ENCODE measurements around the gene WDTC1.

The WDTC1 gene

DNA sequence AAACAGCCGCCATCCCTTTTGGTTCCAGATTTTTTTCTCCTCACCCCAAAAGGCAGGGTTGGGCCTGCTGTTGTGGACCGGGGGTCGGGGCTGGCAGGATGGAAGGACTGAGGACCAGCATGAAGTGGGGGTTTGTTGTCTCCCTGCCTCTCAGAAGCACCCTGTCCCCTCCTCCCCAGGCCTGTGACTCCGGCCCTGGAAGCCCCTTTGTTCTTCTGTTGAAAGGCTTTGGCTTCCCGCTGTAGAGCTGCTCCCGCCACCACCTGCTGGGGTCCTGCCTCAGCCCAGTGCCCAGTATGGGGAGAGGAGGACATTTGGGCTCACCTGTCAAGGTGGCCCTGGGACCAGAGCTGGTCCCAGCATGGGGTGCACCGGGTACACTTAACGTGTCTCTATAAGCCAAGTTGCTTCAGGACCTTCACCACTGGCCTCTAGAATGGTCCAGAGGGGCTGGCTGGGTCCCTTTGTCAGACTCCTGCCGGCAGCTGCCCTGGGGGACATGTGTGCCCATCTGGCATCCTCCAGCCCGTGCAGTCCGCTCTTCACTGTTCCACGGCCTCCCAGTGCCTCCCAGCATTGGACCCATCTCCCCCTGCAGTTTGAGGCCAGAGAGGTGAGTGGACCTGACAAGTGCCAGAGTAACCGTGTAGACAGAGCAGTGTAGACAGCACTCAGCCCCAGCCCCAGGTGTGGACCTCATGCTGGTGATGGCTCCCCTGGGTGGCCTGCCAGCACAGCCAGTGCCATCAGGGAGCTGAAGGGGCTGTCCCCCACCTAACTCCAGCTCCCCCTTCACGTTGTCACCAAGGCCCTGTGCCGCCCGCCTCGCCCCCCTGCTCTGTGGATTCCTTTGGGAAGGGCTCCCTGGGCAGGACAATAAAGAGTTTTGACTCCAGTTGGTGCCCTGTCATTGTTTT is 101.3 kb downstream of the WDTC1 start:
- no peak for DNase-seq (ENCODE audit: low read depth in 2 of 2)

- DNase-seq (ENCODE audit: low read depth in 2 of 2), result no peak
Observed at GRCh38 chr1:27336756-27337155, 102.3 kb downstream of the WDTC1 start.

DNA sequence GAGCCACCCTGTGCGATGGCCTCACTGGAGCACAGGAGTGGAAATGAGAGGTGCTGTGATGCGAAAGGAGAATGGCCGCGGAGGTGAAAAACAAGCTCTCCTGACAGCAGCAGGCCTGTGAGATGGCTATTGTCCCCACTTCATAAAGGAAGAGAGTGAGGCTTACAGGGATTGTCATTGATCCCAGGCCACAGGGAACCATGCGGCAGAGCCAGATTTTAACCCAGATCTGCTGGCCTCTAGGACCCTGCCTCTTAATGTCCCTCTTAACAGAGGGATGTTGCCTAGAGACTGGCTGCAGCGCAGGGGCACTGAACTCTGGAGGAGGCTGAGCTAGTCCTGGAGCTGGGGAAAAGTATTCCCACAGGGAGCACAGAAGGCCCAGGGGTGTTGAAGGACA is 104.3 kb downstream of the WDTC1 start:
- no peak for DNase-seq (ENCODE audit: low read depth in 2 of 2)

GRCh38 chr1:27339213-27339612 is 104.8 kb downstream of the WDTC1 start:
- no peak for DNase-seq (ENCODE audit: low read depth in 2 of 2)

DNA sequence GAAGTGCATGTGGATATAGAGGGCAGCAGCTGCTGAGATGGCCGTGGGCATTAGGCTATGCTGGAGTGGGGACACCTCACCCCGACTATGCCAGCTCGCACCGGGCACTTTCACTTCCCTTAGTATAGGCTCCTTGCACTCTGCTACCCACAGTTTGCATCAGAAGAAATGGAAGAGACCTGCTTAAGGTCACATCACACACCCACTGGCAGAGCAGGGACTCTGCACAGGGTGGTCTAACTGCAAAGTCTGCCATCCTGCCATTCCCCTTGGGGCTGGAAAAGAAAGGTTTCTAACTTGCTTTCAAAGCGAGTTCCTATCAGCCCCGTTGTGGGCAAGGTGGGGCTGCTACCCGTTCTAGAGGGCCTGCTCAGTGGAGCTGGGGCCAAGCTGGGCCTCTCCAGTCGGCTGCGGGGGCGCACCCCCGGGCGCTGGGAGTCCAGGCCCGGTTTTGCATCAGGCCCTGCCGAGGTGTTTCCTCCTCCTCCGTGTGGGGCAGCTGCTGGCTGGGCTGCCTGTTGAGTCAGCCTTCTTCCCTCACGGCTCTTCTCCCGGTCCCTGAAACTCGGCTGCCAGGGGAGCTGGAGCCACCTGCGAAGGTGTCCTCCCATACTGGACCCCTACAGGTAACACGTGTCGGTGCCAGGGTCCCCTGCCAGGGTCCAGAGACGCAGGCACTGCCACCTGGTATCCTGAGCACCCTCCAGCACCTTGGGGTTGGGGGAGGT is 107.3 kb downstream of the WDTC1 start, which contains the start of gene SYTL1:
Gene SYTL1 (plus strand): TSS at position 498 of the 728 bp plus-strand sequence. CDS start 3,313 bp downstream, outside the sequence.
- peak in 1 of 2 experiments; percentile 36 for DNase-seq (ENCODE audit: low read depth in 2 of 2)

DNA sequence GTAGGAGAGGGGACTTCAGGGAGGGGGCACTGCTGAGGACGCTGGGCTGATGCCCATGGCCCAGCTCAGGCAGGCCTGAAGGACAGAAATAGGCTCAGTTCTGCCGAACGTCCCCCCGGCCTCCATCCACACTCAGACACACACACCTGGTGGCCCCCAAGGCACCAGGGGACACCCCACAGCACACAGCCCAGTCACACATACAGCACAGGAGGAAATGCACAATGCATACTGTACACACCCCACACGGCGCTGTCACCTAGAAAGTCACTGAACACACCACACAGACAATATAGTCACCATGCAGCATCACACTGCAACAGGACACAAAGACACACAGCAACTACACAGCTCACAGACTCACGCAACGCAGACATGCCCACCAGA is 108.0 kb downstream of the WDTC1 start:
- no peak for DNase-seq (ENCODE audit: low read depth in 2 of 2)

DNA sequence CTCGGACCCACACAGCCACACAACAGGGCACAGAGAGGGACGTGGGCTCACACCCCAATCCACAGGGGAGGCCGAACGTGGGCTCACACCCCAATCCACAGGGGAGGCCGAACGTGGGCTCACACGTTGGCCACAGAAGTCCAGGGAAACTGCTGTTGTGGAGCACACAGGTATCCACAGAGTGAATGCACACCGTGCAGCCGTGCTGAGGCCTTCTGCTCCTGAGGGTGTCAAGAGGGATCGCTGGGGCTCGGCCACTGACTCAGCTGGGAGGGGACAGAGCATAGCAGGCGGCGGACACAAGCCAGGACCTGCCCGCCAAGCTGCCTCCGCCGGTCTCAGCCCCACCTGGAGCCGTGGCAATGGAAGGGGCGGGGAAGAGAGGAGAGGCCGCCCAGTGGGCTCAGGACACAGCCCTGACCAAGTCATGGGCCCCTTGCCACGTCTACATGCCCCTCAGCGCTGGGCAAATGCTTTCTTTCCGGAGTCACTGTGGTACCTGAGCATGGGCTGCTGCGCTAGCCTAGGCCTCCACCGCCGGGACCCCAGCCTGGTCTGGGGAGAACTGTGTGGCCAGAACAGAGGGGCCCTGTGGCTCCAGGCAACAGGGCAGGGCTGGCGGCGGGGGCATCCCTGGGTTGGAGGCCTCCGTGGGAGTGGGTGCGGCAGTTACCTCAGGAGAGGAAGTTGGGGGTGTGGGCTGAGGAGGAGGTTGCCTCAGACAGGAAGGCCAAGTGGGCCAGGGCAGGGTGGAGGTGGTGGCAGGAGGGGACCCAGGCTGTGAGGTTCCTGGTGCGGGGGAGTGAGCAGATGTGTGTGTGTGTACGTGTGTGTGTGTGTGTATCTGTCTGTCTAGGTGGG is 108.6 kb downstream of the WDTC1 start:
- no peak for DNase-seq (ENCODE audit: low read depth in 2 of 2)

DNA sequence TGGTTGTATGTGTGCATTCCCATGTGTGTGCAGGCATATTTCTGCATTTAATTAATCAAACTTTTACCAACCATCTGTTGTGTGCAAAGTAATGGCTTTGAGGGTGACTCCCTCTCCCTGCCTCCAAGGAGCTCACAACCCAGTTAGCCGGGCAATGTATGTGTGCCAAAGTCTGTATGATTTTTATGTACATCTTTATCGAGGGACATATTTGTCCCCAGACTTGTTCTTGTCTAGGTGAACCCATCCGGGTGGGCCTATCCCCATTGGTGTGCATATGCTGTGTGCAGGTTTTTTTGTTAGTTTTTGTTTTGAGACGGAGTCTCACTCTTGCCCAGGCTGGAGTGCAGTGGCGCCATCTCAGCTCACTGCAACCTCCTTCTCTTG is 109.2 kb downstream of the WDTC1 start:
- DNase-seq (ENCODE audit: low read depth in 2 of 2), result no peak

- DNase-seq (ENCODE audit: low read depth in 2 of 2), result no peak
Observed at GRCh38 chr1:27345272-27345671, 110.8 kb downstream of the WDTC1 start.

GRCh38 chr1:27346357-27346756 is 111.9 kb downstream of the WDTC1 start:
- no peak for DNase-seq (ENCODE audit: low read depth in 2 of 2)

GRCh38 chr1:27346991-27347624 is 112.7 kb downstream of the WDTC1 start:
- no peak for DNase-seq (ENCODE audit: low read depth in 2 of 2)

DNA sequence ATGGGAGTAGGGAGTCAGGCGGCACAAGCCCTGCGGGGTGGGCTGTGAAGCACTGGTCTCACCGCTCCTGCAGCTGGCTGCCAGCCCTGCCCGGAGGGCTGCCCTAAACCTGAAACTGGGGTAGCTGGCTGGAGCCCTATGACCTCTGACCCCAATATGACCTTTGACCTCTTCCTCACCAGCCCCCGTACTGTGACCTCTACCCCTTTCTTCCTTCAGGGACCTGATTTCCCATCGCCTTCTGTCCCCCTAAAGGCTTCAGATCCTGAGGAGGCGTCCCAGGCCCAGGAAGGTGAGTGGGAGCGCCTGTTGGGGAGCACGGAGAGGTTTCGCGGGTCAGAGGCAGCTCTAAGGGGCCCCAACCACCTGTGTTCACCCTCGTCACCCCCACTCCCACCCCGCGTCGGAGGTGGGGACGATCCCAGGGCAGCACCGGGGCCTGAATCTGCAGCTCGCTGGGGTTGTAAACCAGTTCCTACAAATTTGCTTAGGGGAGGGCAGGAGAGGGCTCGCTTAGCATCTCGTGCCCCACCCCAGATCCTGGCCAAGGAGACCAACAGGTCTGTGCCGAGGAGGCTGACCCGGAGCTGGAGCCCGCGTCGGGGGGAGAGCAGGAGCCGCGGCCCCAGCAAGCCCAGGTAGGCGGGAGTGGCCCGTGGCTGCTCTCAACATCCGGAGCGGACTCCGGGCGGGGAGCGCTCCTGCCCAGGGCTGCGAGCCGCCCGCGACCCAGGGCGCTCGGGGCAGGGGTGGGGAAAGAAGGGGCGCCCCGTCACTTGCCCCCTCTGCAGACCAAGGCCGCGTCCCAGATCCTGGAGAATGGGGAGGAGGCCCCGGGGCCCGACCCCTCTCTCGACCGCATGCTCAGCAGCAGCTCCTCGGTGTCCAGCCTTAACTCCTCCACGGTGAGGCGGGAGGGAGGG is 114.7 kb downstream of the WDTC1 start:
- DNase-seq (ENCODE audit: low read depth in 2 of 2), result no peak

- no peak for DNase-seq (ENCODE audit: low read depth in 2 of 2)
Observed at GRCh38 chr1:27349784-27350662, 115.6 kb downstream of the WDTC1 start.

DNA sequence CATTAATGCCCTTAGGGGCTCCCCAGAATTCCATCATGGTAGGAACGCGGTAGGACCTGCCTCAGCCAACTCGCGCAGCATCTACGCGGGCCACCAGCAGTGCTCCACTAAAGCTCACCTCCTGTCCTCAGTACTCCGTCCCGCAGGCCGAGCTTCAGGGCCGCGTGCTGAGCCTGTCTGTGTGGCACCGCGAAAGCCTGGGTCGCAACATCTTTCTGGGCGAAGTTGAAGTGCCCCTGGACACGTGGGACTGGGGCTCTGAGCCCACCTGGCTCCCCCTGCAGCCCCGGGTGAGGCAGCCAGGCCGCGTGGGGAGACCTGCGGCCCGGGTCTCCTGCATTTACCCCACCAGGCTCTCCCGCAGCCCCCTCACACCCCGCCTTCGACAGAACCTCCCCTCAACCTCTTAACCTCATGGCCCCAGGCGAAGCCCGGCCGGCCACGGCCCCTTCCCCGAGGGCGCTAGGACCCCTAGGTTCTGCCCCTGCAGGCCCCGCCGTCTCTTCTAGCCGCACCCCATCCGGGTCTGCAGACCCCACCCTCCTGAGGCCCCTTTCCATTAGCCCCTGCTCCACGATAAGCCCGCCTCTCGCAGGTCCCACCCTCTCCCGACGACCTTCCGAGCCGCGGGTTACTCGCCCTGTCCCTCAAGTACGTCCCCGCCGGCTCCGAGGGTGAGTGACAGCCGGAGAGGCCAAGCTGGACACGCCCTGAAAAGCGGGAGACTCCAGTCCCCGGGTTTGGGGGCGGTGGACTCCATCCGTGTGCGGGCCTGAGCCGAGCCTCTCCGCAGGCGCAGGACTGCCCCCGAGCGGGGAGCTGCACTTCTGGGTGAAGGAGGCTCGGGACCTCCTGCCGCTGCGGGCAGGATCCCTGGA is 116.5 kb downstream of the WDTC1 start:
- no peak for DNase-seq (ENCODE audit: low read depth in 2 of 2)

- DNase-seq (ENCODE audit: low read depth in 2 of 2), result no peak
Observed at GRCh38 chr1:27351541-27352107, 117.2 kb downstream of the WDTC1 start.

GRCh38 chr1:27353166-27353565 is 118.7 kb downstream of the WDTC1 start:
- DNase-seq (ENCODE audit: low read depth in 2 of 2), result no peak

GRCh38 chr1:27353629-27354028 is 119.2 kb downstream of the WDTC1 start:
- DNase-seq (ENCODE audit: low read depth in 2 of 2), result no peak

DNA sequence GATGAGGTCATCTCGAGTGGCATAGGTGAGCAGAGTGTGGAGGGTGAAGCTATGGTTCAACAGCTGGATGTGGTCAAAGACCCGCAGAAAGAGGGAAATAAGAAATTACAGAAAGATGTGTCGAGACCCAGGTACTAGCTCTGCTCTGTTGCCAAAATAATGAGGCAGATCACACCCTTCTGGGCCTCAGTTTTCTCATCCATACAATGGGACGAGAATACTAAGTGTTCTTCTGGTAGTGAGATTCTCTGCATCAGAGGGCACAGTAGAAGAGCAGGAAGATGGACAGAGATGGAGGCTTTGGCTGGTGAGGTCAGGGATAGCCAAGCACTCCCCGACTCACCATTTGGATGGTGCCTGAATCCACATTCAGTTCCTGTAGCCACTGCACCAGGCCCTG is 121.3 kb downstream of the WDTC1 start:
- DNase-seq (ENCODE audit: low read depth in 2 of 2), result no peak
